D721Med (cell line): ENCODE results near the gene KCNAB2.
A peak's percentile ranks its signal among the peaks of the same experiment; 100 is the strongest.

Experiments
- DNase-seq: peaks from one replicate; pipeline ENCODE4 v3.0.0; 2011; ENCODE audit warnings: low spot score; ENCODE audit not compliant: insufficient read length
- FAIRE-seq: peaks from 2 replicates; lab custom pipeline; 2011; peaks lifted over from hg19 to GRCh38; lab: Jason Lieb, UNC
- TF ChIP-seq, protein P1 (sequence below): IDR thresholded peaks from 2 replicates; pipeline ENCODE4 v1.5.1; 2012; ENCODE audit warnings: mild to moderate bottlenecking, control low read depth; ENCODE audit not compliant: insufficient read depth; ENCODE audit errors: missing control alignments

The KCNAB2 gene

DNA sequence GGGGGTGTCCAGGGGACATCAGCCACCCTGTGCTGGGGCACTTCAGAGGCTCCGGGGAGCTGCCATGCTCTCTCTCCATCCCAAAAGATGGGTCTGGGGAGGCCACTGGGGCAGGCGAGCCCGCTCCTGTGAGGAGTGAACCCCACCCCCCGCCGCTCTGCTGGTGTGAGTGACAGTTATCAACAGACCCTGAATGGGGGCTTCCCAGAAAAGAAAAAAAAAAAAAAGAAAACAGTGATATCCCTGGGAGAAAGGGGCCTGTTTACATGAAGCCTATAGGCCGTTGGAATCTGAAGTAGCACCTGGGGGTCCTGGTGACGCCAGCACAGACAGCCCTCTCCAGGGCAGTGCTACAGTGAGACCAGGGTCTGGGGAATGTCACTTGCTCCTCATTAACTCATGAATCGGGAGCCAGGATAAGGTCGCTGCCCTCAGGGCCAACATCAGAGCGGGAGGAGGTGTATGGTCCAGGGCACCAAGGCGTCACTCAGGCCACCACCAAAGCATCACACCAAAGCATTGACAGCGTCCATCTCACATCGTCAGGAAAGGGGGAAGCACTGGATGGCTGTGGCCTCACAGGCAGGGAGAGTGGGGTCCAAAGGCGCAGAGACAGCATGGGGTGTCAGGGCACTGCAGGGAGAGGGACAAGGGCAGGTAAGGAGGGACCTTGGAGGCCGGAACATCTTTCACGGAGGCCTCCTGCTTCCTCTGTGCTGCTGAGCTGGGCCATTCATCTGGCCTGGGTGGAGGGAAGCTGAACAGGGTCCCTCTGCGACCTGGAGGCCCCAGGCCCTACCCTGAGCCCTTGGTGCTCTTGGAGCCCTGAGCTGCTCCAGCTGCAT lies 45.0 kb upstream of the KCNAB2 start:
- DNase-seq = no peak
- TF ChIP-seq, protein P1, sequence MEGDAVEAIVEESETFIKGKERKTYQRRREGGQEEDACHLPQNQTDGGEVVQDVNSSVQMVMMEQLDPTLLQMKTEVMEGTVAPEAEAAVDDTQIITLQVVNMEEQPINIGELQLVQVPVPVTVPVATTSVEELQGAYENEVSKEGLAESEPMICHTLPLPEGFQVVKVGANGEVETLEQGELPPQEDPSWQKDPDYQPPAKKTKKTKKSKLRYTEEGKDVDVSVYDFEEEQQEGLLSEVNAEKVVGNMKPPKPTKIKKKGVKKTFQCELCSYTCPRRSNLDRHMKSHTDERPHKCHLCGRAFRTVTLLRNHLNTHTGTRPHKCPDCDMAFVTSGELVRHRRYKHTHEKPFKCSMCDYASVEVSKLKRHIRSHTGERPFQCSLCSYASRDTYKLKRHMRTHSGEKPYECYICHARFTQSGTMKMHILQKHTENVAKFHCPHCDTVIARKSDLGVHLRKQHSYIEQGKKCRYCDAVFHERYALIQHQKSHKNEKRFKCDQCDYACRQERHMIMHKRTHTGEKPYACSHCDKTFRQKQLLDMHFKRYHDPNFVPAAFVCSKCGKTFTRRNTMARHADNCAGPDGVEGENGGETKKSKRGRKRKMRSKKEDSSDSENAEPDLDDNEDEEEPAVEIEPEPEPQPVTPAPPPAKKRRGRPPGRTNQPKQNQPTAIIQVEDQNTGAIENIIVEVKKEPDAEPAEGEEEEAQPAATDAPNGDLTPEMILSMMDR = no peak

DNA sequence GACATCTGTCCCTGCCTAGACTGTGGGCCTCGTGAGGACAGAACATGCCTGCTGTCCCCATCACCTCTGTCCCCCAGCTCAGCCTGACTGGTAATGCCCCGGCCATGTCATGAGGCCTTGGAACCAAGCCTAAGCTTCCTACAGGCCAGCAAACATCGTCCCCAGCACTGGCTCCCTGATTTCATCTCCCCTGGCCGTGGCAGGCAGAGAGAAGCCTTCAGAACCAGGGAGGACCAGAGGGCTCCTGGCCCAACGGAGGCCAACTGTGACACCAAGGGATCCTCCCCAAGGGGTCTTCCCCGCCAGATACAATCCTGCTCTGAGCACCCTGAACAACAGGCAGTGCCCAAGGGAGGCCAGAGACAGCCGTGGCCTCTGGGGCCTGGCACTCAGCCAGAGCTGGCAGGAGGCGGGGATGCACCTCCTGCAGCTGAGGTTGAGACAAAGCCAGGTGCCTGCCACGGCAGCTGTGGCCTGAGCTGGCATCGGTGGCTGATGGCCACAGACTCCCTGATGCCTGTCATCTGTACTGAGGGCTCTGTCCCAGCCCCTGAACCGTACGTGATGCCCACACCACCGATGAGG lies 43.6 kb upstream of the KCNAB2 start:
- DNase-seq (no peak), FAIRE-seq (no peak)
- TF ChIP-seq, protein P1 = no peak

More for the DNA sequence above, 45.0 kb upstream of the KCNAB2 start:
- FAIRE-seq = no peak

DNA sequence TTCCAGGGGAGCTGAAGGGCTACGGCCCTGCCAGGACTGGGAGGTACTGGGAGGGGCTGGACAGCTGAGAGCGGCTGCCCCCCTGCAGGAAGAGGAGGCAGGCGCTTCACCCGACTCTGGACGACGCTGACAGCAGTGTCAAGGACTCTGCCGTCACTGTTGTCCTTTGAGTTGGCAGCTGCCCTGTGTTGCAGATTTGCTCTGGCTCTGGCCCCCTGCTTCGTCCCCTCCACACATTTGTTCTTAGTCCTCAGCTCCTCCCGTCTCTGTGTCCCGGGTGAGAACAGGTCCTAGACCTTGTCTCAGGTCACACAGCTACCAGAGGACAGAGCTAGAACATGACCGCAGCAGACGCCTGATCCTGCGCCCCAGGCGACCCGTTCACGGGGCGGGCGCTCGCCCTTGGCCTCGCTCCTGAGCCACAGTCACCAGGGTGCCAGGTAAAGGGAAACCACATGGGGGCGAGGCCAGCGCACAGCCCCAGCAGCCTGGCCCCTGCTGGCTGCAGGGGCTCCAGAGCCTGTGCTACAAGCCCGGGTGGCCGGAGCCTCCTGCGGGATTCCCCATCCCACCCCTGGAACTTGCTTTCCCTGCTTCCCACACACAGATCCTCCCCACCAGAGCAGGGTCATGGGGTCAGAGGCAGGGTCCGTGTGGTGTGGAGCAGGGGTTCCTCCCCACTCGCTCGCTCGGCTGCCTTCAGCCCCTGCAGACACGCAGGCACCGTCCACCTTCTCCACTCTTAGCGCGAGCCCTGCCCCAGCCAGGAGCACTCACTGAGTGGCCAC lies 42.8 kb upstream of the KCNAB2 start:
- FAIRE-seq = no peak
- DNase-seq = no peak
- TF ChIP-seq, protein P1 = no peak

DNA sequence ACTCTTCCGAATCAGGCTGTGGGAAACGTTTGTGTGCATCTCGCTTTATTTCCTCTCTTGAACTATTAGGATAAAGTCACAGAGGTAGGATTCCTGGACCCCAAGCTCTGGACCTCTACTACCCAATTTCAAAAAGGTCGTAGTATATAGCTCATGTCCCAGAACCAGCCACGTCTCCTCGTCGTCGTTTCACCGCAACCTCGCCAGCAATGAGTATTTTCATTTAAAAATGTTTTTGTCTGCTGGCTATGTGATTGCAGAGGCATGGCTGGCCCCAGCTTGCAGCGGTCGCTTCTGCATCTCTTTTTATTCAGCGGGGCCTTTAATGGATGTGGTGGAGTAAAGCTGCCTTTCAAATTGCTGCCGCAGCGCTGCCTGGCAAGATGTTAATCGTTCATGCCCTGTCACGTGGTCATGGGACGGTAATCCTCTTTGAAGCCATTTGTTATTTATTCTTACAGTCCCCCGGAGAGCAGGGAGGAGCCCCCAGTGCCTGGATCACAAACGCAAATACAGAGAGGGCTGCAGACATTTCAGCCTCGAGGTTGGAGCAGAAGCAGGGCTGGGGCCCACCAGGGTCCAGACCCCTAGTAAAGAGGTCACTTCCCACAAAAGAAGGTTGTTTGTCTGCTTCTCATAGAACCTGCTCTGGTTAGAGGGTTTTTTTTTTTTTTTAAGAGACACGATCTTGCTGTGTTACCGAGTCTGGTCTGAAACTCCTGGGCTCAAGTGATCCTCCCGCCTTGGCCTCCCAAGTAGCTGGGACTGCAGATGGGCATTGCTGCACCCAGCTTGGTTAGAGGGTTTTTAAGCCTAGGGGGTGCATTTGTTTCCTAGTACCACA lies 41.9 kb upstream of the KCNAB2 start:
- no peak for FAIRE-seq
- TF ChIP-seq, protein P1 = no peak
- peak; percentile 69 for DNase-seq

DNA sequence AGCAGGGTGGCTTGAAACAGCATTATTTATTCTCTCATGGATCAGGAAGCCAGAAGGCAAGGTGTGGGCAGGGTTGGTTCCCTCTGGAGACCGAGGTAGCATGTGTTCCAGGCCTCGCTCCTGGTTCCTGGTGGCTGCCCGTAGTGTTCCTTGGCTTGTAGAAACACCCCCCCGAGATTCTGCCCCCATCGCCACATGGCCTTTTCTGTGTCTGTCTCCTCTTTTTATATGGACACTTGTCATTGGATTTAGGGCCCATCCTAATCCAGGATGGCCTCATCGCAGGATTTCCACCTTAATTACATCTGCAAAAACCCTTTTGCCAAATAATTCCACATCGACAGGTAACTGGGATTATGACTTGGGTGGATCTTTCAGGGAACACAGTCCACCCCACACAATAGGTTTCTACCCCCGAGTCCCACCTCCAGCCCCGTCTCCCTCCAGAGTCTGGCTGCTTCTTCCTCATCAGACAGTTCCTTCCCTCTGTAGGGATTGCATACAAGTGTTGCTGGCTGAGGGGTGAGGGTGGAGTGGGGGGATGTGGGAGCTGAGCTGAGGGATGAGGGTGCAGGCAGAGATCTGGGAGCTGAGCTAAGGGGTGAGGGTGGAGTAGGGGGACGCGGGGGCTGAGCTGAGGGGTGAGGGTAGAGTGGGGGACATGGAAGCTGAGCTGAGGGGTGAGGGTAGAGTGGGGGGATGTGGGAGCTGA lies 41.1 kb upstream of the KCNAB2 start:
- DNase-seq (no peak), FAIRE-seq (no peak)
- TF ChIP-seq, protein P1 = no peak

DNA sequence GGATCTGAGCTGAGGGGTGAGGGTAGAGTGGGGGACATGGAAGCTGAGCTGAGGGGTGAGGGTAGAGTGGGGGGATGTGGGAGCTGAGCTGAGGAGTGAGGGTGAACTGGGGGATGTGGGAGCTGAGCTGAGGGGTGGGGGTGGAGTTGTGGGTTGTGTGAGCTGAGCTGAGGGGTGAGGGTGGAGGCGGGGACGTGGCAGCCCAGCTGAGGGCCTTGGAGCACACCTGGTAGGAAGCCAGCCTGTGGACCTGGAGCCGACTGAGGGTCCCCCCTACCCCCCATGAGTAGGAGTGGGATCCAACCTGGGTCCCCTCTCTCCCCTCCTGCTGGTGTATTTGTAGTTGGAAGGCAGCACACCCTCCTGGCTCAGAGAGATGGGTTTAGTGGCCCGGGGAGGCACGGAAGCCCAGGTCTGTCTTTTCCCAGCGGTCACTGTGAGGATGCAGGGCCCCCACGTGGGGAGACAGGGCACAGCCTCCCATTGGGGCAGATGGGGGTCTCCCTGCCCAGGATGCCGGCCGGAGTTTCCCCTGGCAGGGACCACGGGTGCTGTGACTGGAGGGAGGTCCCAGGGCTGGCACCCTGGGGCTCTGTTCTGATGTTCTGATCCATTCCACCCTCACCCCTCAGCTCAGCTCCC lies 40.3 kb upstream of the KCNAB2 start:
- TF ChIP-seq, protein P1 = no peak
- FAIRE-seq (no peak), DNase-seq (no peak)
